M059J (cell line): ENCODE data around the gene KDM4C. TPM values are rescaled to one million over a fixed set of nuclear protein-coding genes. Genes with fewer than 3 reads are reported as not detected.

Source experiments
- DNase-seq: peaks from one replicate; pipeline ENCODE4 v3.0.0-alpha.2; 2012; ENCODE audit warnings: low read depth
- total RNA-seq: library from RNA; depleted of rRNA; stranded (reverse); fragments of >200 nt; shearing (Covaris generic); gene quantifications from 2 replicates; pipeline ENCODE4 v1.2.3, GENCODE V29; 2014

KDM4C gene
- total RNA-seq, 1 experiment from 2014 or later: 17.7 TPM

- no peak for DNase-seq
These were observed 146.6 kb downstream of the KDM4C start for GRCh38 chr9:6904371-6904770.

- DNase-seq: no peak
These were observed 148.1 kb downstream of the KDM4C start for GRCh38 chr9:6905850-6906375.

GRCh38 chr9:6907772-6908381 is 150.1 kb downstream of the KDM4C start:
- DNase-seq: peak; percentile 36

- no peak for DNase-seq
These were observed 151.4 kb downstream of the KDM4C start for GRCh38 chr9:6909181-6909580.

GRCh38 chr9:6910032-6910431 is 152.3 kb downstream of the KDM4C start:
- peak; percentile 14 for DNase-seq

- no peak for DNase-seq
These were observed 152.7 kb downstream of the KDM4C start for GRCh38 chr9:6910497-6910896.

GRCh38 chr9:6911901-6912638 is 154.3 kb downstream of the KDM4C start:
- no peak for DNase-seq

GRCh38 chr9:6915635-6916034 is 157.9 kb downstream of the KDM4C start:
- no peak for DNase-seq

GRCh38 chr9:6917162-6917561 is 159.4 kb downstream of the KDM4C start:
- DNase-seq: no peak

GRCh38 chr9:6920041-6920440 is 162.3 kb downstream of the KDM4C start:
- DNase-seq: no peak

GRCh38 chr9:6921315-6921714 is 163.5 kb downstream of the KDM4C start:
- no peak for DNase-seq

GRCh38 chr9:6922124-6922676 is 164.4 kb downstream of the KDM4C start:
- DNase-seq: no peak

GRCh38 chr9:6922680-6923079 is 164.9 kb downstream of the KDM4C start:
- DNase-seq: no peak

- DNase-seq: no peak
These were observed 165.3 kb downstream of the KDM4C start for GRCh38 chr9:6923086-6923485.

GRCh38 chr9:6924149-6924548 is 166.4 kb downstream of the KDM4C start:
- no peak for DNase-seq

- no peak for DNase-seq
These were observed 167.3 kb downstream of the KDM4C start for GRCh38 chr9:6924988-6925563.

GRCh38 chr9:6925836-6926235 is 168.1 kb downstream of the KDM4C start:
- no peak for DNase-seq

- no peak for DNase-seq
These were observed 168.7 kb downstream of the KDM4C start for GRCh38 chr9:6926436-6926835.

GRCh38 chr9:6927838-6928237 is 170.1 kb downstream of the KDM4C start:
- DNase-seq: no peak

GRCh38 chr9:6928863-6929262 is 171.1 kb downstream of the KDM4C start:
- no peak for DNase-seq

- no peak for DNase-seq
These were observed 171.9 kb downstream of the KDM4C start for GRCh38 chr9:6929441-6930215.

GRCh38 chr9:6930827-6931226 is 173.1 kb downstream of the KDM4C start:
- peak; percentile 29 for DNase-seq
